Natural killer cell (primary cell): ENCODE data around the gene ENPP3. TPM values are rescaled to one million over a fixed set of nuclear protein-coding genes. Genes with fewer than 3 reads are reported as not detected.

ENCODE experiments used
- ATAC-seq, 3 donors: fragments of 150-1000 bp in 2 of 3; fragments of 200-7000 bp in 1 of 3; cut with Tn5 transposase; 1 replicate in 1 of 3; 2 replicates in 2 of 3; pipeline ENCODE4 v1.10.0; 2021; ENCODE audit warnings: mild to moderate bottlenecking in 2 of 3, moderate library complexity in 2 of 3
- DNase-seq, 2 donors: peaks; one replicate each; pipeline versions ENCODE4 v3.0.0 to v3.0.0-alpha.2; 2013 to 2021; ENCODE audit warnings: mixed read lengths in 1 of 2
- H3K27ac ChIP-seq: one replicate; pipeline ENCODE4 v1.5.1; 2013; ENCODE audit warnings: mild to moderate bottlenecking, low read length
- H3K27me3 ChIP-seq: one replicate; pipeline ENCODE4 v1.6.1; 2013; ENCODE audit warnings: low read length; ENCODE audit not compliant: control insufficient read depth, insufficient read depth
- H3K36me3 ChIP-seq: one replicate; pipeline ENCODE4 v1.6.1; 2013; ENCODE audit warnings: low read length; ENCODE audit not compliant: control insufficient read depth, insufficient read depth
- H3K4me1 ChIP-seq: one replicate; pipeline ENCODE4 v1.6.1; 2013; ENCODE audit warnings: low read length; ENCODE audit not compliant: control insufficient read depth, insufficient read depth
- H3K4me3 ChIP-seq: one replicate; pipeline ENCODE4 v1.5.1; 2013; ENCODE audit warnings: low read length
- H3K9me3 ChIP-seq: one replicate; pipeline ENCODE4 v1.6.1; 2013; ENCODE audit warnings: low read length; ENCODE audit not compliant: control insufficient read depth, insufficient read depth
- H3K27ac Mint-ChIP-seq, 2 donors: one replicate each; pipeline ENCODE4 v1.8.0; 2022; ENCODE audit warnings: mild to moderate bottlenecking in 2 of 2, mixed read lengths in 2 of 2, moderate library complexity in 1 of 2
- H3K27me3 Mint-ChIP-seq, 2 donors: one replicate each; pipeline ENCODE4 v1.8.0; 2022; ENCODE audit warnings: low read depth in 2 of 2, mixed read lengths in 2 of 2
- H3K36me3 Mint-ChIP-seq: one replicate; pipeline ENCODE4 v1.8.0; 2022; ENCODE audit warnings: mixed read lengths
- H3K4me1 Mint-ChIP-seq, 2 donors: one replicate each; pipeline ENCODE4 v1.8.0; 2022; ENCODE audit warnings: mixed read lengths in 2 of 2
- H3K4me3 Mint-ChIP-seq: one replicate; pipeline ENCODE4 v1.8.0; 2022; ENCODE audit warnings: mild to moderate bottlenecking, moderate library complexity, mixed read lengths
- H3K9me3 Mint-ChIP-seq, 2 donors: one replicate each; pipeline ENCODE4 v1.8.0; 2022; ENCODE audit warnings: mixed read lengths in 2 of 2
- CTCF ChIP-seq: fragments of 200-600 bp; IDR thresholded peaks from one replicate; pipeline ENCODE4 v1.8.0; 2022; ENCODE audit warnings: antibody characterized with exemption
- WGBS: methylation state at CpG from one replicate; pipeline ENCODE4 v1.1.7; 2013; ENCODE audit warnings: missing lambda C conversion rate; ENCODE audit not compliant: insufficient coverage; 5-methylcytosine and 5-hydroxymethylcytosine counted together
- intact Hi-C: fragments of 100-400 bp; cut with micrococcal nuclease; formaldehyde crosslinking; loops from one replicate; pipeline ENCODE4 v1.14.2; 2022
- total RNA-seq, 4 donors: library from RNA; stranded (reverse); fragments of 120-200 nt in 1 of 4; gene quantifications; one replicate each; pipeline versions ENCODE4 v1.2.3 to v1.2.4, GENCODE V29; 2013 to 2022

Gene ENPP3
- total RNA-seq, 3 donors from 2014 or later (not counting 1 experiment from before 2014, with no cell fraction given), result 0.33 to 32.4 (median 1.8) TPM

- intact Hi-C loops, result no loop called here
- Mint-ChIP-seq H3K4me1 (no peaks in the 10 kb centered on the region), H3K36me3 (no peaks in the 10 kb centered on the region), H3K4me3 (no peak overlapping the region), H3K27ac (no peak overlapping the region), H3K27me3 (peaks cover 2 to 24% of the 10 kb centered on the region in 2 donors), H3K9me3 (no peaks in the 10 kb centered on the region)
- no peaks in the 10 kb centered on the region for H3K9me3 ChIP-seq
- H3K27me3 ChIP-seq, result no peaks in the 10 kb centered on the region
- no peak overlapping the region for H3K4me3 ChIP-seq
- no peaks in the 10 kb centered on the region for H3K4me1 ChIP-seq
- TF ChIP-seq CTCF, result no peak
- H3K36me3 ChIP-seq, result no peaks in the 10 kb centered on the region
- DNase-seq (no peak), ATAC-seq (no peak)
- H3K27ac ChIP-seq, result no peak overlapping the region
- WGBS, result 53% methylated on average over 5 of the region's 6 CpGs
Measured at GRCh38 chr6:131744432-131745287, 107.6 kb downstream of the ENPP3 start.

GRCh38 chr6:131745476-131745875, 108.4 kb downstream of the ENPP3 start:
- no peaks in the 10 kb centered on the region for H3K4me1 Mint-ChIP-seq
- intact Hi-C loops, result no loop called here
- H3K4me3 Mint-ChIP-seq, result no peak overlapping the region
- no peak for ATAC-seq
- peaks cover 2 to 24% of the 10 kb centered on the region in 2 donors for H3K27me3 Mint-ChIP-seq
- H3K27ac ChIP-seq, result no peak overlapping the region
- H3K9me3 Mint-ChIP-seq, result no peaks in the 10 kb centered on the region
- H3K4me1 ChIP-seq, result no peaks in the 10 kb centered on the region
- no peak for DNase-seq
- no peak overlapping the region for H3K4me3 ChIP-seq
- no peaks in the 10 kb centered on the region for H3K36me3 ChIP-seq
- H3K27ac Mint-ChIP-seq, result no peak overlapping the region
- no peaks in the 10 kb centered on the region for H3K9me3 ChIP-seq
- no peaks in the 10 kb centered on the region for H3K36me3 Mint-ChIP-seq
- no peaks in the 10 kb centered on the region for H3K27me3 ChIP-seq
- no peak for TF ChIP-seq CTCF
- 98% methylated on average over 4 of the region's 5 CpGs for WGBS

- no peak for DNase-seq
- Mint-ChIP-seq H3K27ac (no peak overlapping the region), H3K36me3 (no peaks in the 10 kb centered on the region), H3K27me3 (peaks cover 2 to 3% of the 10 kb centered on the region in 2 donors), H3K9me3 (no peaks in the 10 kb centered on the region), H3K4me1 (no peaks in the 10 kb centered on the region), H3K4me3 (no peak overlapping the region)
- no peaks in the 10 kb centered on the region for H3K4me1 ChIP-seq
- H3K4me3 ChIP-seq, result no peak overlapping the region
- no peak overlapping the region for H3K27ac ChIP-seq
- H3K36me3 ChIP-seq, result no peaks in the 10 kb centered on the region
- 95% methylated on average over 5 of the region's 7 CpGs for WGBS
- TF ChIP-seq CTCF, result no peak
- no peak for ATAC-seq
- H3K27me3 ChIP-seq, result no peaks in the 10 kb centered on the region
- intact Hi-C loops, result no loop called here
- no peaks in the 10 kb centered on the region for H3K9me3 ChIP-seq
Measured at GRCh38 chr6:131747821-131748353, 110.8 kb downstream of the ENPP3 start.
